ENCODE data around the gene CFAP53. TPM values are rescaled to one million over a fixed set of nuclear protein-coding genes. Genes with fewer than 3 reads are reported as not detected.

Gene CFAP53
- total RNA-seq, 1 donor from 2014 or later, result 0.13 TPM

GRCh38 chr18:50195689-50196088 is 70.6 kb downstream of the CFAP53 start:
- DNase-seq (ENCODE audit: low read depth in 2 of 2), result no peak

- DNase-seq (ENCODE audit: low read depth in 2 of 2), result peak in 1 of 2 donors; percentile 11
Observed at GRCh38 chr18:50194631-50195532, 71.4 kb downstream of the CFAP53 start, which contains the start of gene MYO5B. Gene MYO5B (minus strand): TSS chr18:50195147. CDS start chr18:50194793, 354 bp downstream.

- DNase-seq (ENCODE audit: low read depth in 2 of 2), result no peak
Observed at GRCh38 chr18:50193796-50194630, 72.3 kb downstream of the CFAP53 start.

- no peak for DNase-seq (ENCODE audit: low read depth in 2 of 2)
Observed at GRCh38 chr18:50192995-50193795, 73.1 kb downstream of the CFAP53 start.

GRCh38 chr18:50190926-50191325 is 75.4 kb downstream of the CFAP53 start:
- DNase-seq (ENCODE audit: low read depth in 2 of 2), result no peak

GRCh38 chr18:50190236-50190635 is 76.1 kb downstream of the CFAP53 start:
- no peak for DNase-seq (ENCODE audit: low read depth in 2 of 2)

- DNase-seq (ENCODE audit: low read depth in 2 of 2), result no peak
Observed at GRCh38 chr18:50189160-50189559, 77.1 kb downstream of the CFAP53 start.

GRCh38 chr18:50188652-50189051 is 77.6 kb downstream of the CFAP53 start:
- DNase-seq (ENCODE audit: low read depth in 2 of 2), result no peak

GRCh38 chr18:50187659-50188058 is 78.6 kb downstream of the CFAP53 start:
- no peak for DNase-seq (ENCODE audit: low read depth in 2 of 2)

- DNase-seq (ENCODE audit: low read depth in 2 of 2), result no peak
Observed at GRCh38 chr18:50186385-50186784, 79.9 kb downstream of the CFAP53 start.

GRCh38 chr18:50183556-50183955 is 82.7 kb downstream of the CFAP53 start:
- no peak for DNase-seq (ENCODE audit: low read depth in 2 of 2)

GRCh38 chr18:50182511-50182910 is 83.8 kb downstream of the CFAP53 start:
- DNase-seq (ENCODE audit: low read depth in 2 of 2), result no peak

GRCh38 chr18:50181590-50181989 is 84.7 kb downstream of the CFAP53 start:
- no peak for DNase-seq (ENCODE audit: low read depth in 2 of 2)

- no peak for DNase-seq (ENCODE audit: low read depth in 2 of 2)
Observed at GRCh38 chr18:50179465-50179864, 86.8 kb downstream of the CFAP53 start.

- DNase-seq (ENCODE audit: low read depth in 2 of 2), result no peak
Observed at GRCh38 chr18:50177294-50177992, 88.9 kb downstream of the CFAP53 start.

Other genes with a start within 250 kb of the CFAP53 start
- gene MYO5B, start 71.3 kb downstream of the CFAP53 start, total RNA-seq, result 0.25 and 0.51 TPM in 2 replicates
- 34.3 and 46.0 TPM in 2 replicates for gene MBD1, start 15.0 kb upstream of the CFAP53 start, total RNA-seq
- 33.3 and 34.7 TPM in 2 replicates for gene CXXC1, start 21.2 kb upstream of the CFAP53 start, total RNA-seq
- 2.9 and 10.3 TPM in 2 replicates for gene SKA1, start 108.6 kb upstream of the CFAP53 start, total RNA-seq